HCT116 (cell line): ENCODE data around the gene DNLZ. TPM values are rescaled to one million over a fixed set of nuclear protein-coding genes. Genes with fewer than 3 reads are reported as not detected.

ENCODE experiments used
- ATAC-seq: fragments of 200-7000 bp; cut with Tn5 transposase; 2 replicates; pipeline ENCODE4 v1.9.1; 2020; ENCODE audit warnings: mild to moderate bottlenecking, moderate library complexity
- BruUV-seq: library from RNA; stranded (reverse); fragments of 400-500 nt; replicated peaks from 2 replicates; lab custom pipeline; 2021; lab: Mats Ljungman, UMichigan
- CTCF ChIA-PET: fragments of 300-600 bp; sonication (Branson Sonifier 250); formaldehyde crosslinking; loops from one replicate; lab custom pipeline; 2021; ENCODE audit warnings: antibody characterized with exemption; lab: Charles Lee
- POLR2A ChIA-PET: fragments of 300-600, 350-600 bp; sonication (Branson Sonifier 250); formaldehyde crosslinking; loops from one replicate; lab custom pipeline; 2021; ENCODE audit warnings: antibody characterized with exemption; lab: Charles Lee
- RAD21 ChIA-PET, 2 experiments: fragments of 300-600 bp; sonication (Branson Sonifier 250); formaldehyde crosslinking; loops; one replicate each; lab custom pipeline; 2023; ENCODE audit warnings: low total read pairs in 2 of 2; ENCODE audit not compliant: uncharacterized antibody in 2 of 2, unreplicated experiment in 2 of 2, low non-redundant PET in 1 of 2; lab: Charles Lee
- DNase-seq: peaks from one replicate; pipeline ENCODE4 v3.0.0-alpha.2; 2010; ENCODE audit warnings: low read depth, low spot score
- H2AFZ ChIP-seq: fragments of 200-600 bp; shearing (Covaris generic), sonication (generic); 2 replicates; pipeline ENCODE4 v1.6.1; 2017; ENCODE audit warnings: low read depth, mixed run types, mixed read lengths, antibody characterized with exemption, low read length; ENCODE audit not compliant: poor library complexity, severe bottlenecking
- H3K27ac ChIP-seq: 2 replicates; pipeline ENCODE4 v1.5.1; 2012; ENCODE audit warnings: low read depth, low read length
- H3K27me3 ChIP-seq: fragments of 200-600 bp; sonication (generic); 2 replicates; pipeline ENCODE4 v1.6.1; 2016; ENCODE audit warnings: mixed run types, low read length, mixed read lengths; ENCODE audit not compliant: insufficient read depth
- H3K36me3 ChIP-seq, 2 experiments: fragments of 200-500 bp in 1 of 2; fragments of 200-600 bp in 1 of 2; sonication (Bioruptor generic) in 1 of 2; sonication (generic) in 1 of 2; 2 replicates each; pipeline versions ENCODE4 v1.5.1 to v1.6.1; 2014 to 2016; ENCODE audit warnings: low read length in 2 of 2, inconsistent platforms in 1 of 2, mixed read lengths in 1 of 2, mixed run types in 1 of 2; ENCODE audit not compliant: insufficient read depth in 2 of 2, control insufficient read depth in 1 of 2
- H3K4me1 ChIP-seq, 2 experiments: fragments of 200-600 bp in 1 of 2; sonication (generic) in 1 of 2; 2 replicates each; pipeline versions ENCODE4 v1.5.1 to v1.6.1; 2012 to 2017; ENCODE audit warnings: low read length in 2 of 2, inconsistent platforms in 1 of 2, mild to moderate bottlenecking in 1 of 2, mixed read lengths in 1 of 2, mixed run types in 1 of 2, moderate library complexity in 1 of 2; ENCODE audit not compliant: insufficient read depth in 2 of 2, control insufficient read depth in 1 of 2
- H3K4me2 ChIP-seq: fragments of 200-600 bp; sonication (generic); 2 replicates; pipeline ENCODE4 v1.6.1; 2017; ENCODE audit warnings: mixed run types, low read length, mixed read lengths
- H3K4me3 ChIP-seq, 2 experiments: fragments of 200-600 bp in 1 of 2; sonication (generic) in 1 of 2; replicated peaks in 1 of 2; 2 replicates each; pipeline ENCODE4 v1.5.1; 2011 to 2016; ENCODE audit warnings: low read length in 2 of 2, control low read depth in 1 of 2, low read depth in 1 of 2, mild to moderate bottlenecking in 1 of 2, mixed read lengths in 1 of 2, mixed run types in 1 of 2
- H3K79me2 ChIP-seq: fragments of 200-600 bp; sonication (generic); 2 replicates; pipeline ENCODE4 v1.6.1; 2017; ENCODE audit warnings: mild to moderate bottlenecking, mixed run types, low read length, moderate library complexity, mixed read lengths; ENCODE audit not compliant: insufficient read depth
- H3K9ac ChIP-seq: fragments of 200-600 bp; sonication (generic); 2 replicates; pipeline ENCODE4 v1.6.1; 2016; ENCODE audit warnings: low read length, mixed read lengths
- H3K9me2 ChIP-seq: fragments of 200-600 bp; sonication (generic), shearing (Covaris generic); 2 replicates; pipeline ENCODE4 v1.6.1; 2017; ENCODE audit warnings: mixed run types, mild to moderate bottlenecking, moderate library complexity; ENCODE audit not compliant: insufficient read depth
- H3K9me3 ChIP-seq, 2 experiments: fragments of 200-500 bp in 1 of 2; fragments of 200-600 bp in 1 of 2; sonication (Bioruptor generic) in 1 of 2; sonication (generic) in 1 of 2; 2 replicates each; pipeline ENCODE4 v1.6.1; 2014 to 2017; ENCODE audit warnings: low read length in 2 of 2, mixed read lengths in 2 of 2, inconsistent platforms in 1 of 2, low read depth in 1 of 2, mild to moderate bottlenecking in 1 of 2, mixed run types in 1 of 2, moderate library complexity in 1 of 2; ENCODE audit not compliant: control insufficient read depth in 1 of 2, insufficient read depth in 1 of 2
- H4K20me1 ChIP-seq: fragments of 200-600 bp; sonication (generic), shearing (Covaris generic); 2 replicates; pipeline ENCODE4 v1.6.1; 2017; ENCODE audit warnings: mixed run types, mild to moderate bottlenecking, moderate library complexity; ENCODE audit not compliant: insufficient read depth
- ELF1 ChIP-seq: IDR thresholded peaks from 2 replicates; pipeline ENCODE4 v1.6.1; 2012; ENCODE audit warnings: low read depth, borderline replicate concordance
- REST ChIP-seq: IDR thresholded peaks from 2 replicates; pipeline ENCODE4 v1.6.1; 2012; ENCODE audit warnings: low read depth
- ZBTB33 ChIP-seq: IDR thresholded peaks from 2 replicates; pipeline ENCODE4 v1.6.1; 2011; ENCODE audit warnings: mild to moderate bottlenecking, low read length, moderate library complexity; ENCODE audit not compliant: insufficient replicate concordance; ENCODE audit errors: extremely low read depth
- intact Hi-C: fragments of 100-400 bp; cut with micrococcal nuclease; formaldehyde crosslinking; loops from 2 replicates; pipeline ENCODE4 v1.10.0; 2022
- total RNA-seq: library from RNA; stranded (reverse); gene quantifications from one replicate; pipeline ENCODE4 v1.2.1, GENCODE V29; 2021; ENCODE audit not compliant: unreplicated experiment

Gene DNLZ
- total RNA-seq, 1 experiment from 2014 or later = 21.9 TPM

GRCh38 chr9:136363949-136364748 is 605 bp upstream of the DNLZ start:
- Histone ChIP-seq H3K4me2 (peak overlapping the region; percentile 88), H3K79me2 (no peaks in the 10 kb centered on the region), H3K9me3 (no peaks in the 10 kb centered on the region), H3K4me1 (peaks cover 10 to 16% of the 10 kb centered on the region in 2 experiments), H3K27ac (no peak overlapping the region), H3K36me3 (no peaks in the 10 kb centered on the region), H3K9ac (peak overlapping the region; percentile 91), H2AFZ (no peak overlapping the region), H3K4me3 (peak overlapping the region; percentile 20 to 81; a peak in 2 of 4 replicates), H4K20me1 (no peaks in the 10 kb centered on the region), H3K27me3 (no peaks in the 10 kb centered on the region), H3K9me2 (no peaks in the 10 kb centered on the region)
- TF ChIP-seq ELF1 (no peak), REST (no peak), ZBTB33 (no peak)
- DNase-seq = no peak
- RAD21 ChIA-PET = interaction anchor here in 1 of 2 experiments (1.3 kb wide), 1 partner anchor 18 kb away, joined by 6 read pairs; no protein-coding TSS in a partner anchor
- CTCF ChIA-PET = interaction anchor here (1.2 to 2.4 kb wide), 3 partner anchors 18 to 97 kb away, joined by 3 to 15 read pairs (median 8); no protein-coding TSS in a partner anchor
- no peak for ATAC-seq
- POLR2A ChIA-PET = interaction anchor here (1.7 kb wide), 1 partner anchor 18 kb away, joined by 8 read pairs; no protein-coding TSS in a partner anchor
- BruUV-seq = TSS peak; percentile 49
- intact Hi-C loops = no loop called here
